ENCODE results near the gene CCR7.

DNA sequence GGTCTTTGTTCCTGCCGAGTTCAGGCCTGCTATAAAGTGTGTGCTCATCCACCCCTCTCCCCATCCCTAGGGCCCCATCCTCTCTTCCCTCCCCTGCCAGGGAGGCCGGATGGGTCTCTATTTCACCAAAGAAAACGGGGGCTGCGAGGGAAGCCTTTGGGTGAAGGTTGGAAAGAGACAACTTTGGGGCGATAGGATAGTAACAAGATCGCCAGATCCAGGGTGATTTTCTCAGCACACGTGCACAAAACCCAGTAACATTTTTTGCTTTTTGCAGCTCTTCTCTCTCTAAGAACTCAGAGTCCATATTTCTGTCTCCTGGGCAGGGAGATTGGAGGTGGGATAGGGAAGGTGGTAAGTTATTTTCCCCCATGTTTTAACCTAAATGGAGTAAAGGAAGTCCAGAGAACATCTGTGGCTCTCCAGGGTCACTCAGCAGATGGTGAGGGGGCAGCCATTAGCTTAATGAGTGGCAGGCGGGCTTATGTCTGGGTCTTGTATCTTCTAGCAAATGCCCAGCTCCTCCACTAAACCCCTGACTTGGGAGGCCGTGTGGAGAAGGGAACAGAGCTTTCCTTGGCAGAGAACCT is 6.9 kb downstream of the CCR7 start:
- TF ChIP-seq, protein P1, sequence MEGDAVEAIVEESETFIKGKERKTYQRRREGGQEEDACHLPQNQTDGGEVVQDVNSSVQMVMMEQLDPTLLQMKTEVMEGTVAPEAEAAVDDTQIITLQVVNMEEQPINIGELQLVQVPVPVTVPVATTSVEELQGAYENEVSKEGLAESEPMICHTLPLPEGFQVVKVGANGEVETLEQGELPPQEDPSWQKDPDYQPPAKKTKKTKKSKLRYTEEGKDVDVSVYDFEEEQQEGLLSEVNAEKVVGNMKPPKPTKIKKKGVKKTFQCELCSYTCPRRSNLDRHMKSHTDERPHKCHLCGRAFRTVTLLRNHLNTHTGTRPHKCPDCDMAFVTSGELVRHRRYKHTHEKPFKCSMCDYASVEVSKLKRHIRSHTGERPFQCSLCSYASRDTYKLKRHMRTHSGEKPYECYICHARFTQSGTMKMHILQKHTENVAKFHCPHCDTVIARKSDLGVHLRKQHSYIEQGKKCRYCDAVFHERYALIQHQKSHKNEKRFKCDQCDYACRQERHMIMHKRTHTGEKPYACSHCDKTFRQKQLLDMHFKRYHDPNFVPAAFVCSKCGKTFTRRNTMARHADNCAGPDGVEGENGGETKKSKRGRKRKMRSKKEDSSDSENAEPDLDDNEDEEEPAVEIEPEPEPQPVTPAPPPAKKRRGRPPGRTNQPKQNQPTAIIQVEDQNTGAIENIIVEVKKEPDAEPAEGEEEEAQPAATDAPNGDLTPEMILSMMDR (IDR thresholded peaks at IDR 0.05; ENCODE audit: insufficient read depth, low read length): no peak
- TF ChIP-seq POLR2AphosphoS5 (IDR thresholded peaks at IDR 0.05; ENCODE audit: low read depth) (no peak), GABPA (IDR thresholded peaks at IDR 0.05; ENCODE audit: low read depth) (no peak)
- TF ChIP-seq, protein P2, sequence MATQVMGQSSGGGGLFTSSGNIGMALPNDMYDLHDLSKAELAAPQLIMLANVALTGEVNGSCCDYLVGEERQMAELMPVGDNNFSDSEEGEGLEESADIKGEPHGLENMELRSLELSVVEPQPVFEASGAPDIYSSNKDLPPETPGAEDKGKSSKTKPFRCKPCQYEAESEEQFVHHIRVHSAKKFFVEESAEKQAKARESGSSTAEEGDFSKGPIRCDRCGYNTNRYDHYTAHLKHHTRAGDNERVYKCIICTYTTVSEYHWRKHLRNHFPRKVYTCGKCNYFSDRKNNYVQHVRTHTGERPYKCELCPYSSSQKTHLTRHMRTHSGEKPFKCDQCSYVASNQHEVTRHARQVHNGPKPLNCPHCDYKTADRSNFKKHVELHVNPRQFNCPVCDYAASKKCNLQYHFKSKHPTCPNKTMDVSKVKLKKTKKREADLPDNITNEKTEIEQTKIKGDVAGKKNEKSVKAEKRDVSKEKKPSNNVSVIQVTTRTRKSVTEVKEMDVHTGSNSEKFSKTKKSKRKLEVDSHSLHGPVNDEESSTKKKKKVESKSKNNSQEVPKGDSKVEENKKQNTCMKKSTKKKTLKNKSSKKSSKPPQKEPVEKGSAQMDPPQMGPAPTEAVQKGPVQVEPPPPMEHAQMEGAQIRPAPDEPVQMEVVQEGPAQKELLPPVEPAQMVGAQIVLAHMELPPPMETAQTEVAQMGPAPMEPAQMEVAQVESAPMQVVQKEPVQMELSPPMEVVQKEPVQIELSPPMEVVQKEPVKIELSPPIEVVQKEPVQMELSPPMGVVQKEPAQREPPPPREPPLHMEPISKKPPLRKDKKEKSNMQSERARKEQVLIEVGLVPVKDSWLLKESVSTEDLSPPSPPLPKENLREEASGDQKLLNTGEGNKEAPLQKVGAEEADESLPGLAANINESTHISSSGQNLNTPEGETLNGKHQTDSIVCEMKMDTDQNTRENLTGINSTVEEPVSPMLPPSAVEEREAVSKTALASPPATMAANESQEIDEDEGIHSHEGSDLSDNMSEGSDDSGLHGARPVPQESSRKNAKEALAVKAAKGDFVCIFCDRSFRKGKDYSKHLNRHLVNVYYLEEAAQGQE (IDR thresholded peaks at IDR 0.05; ENCODE audit: insufficient replicate concordance, low read depth): no peak

Measured in HL-60 (cell line).